ENCODE data around the gene PAK6.

PAK6 gene

GRCh38 chr15:40282147-40282868, 43.4 kb downstream of the PAK6 start:
- H3K4me1 ChIP-seq (ENCODE audit: insufficient read depth, low read length): peaks cover 33% of the 10 kb centered on the region
- no peaks in the 10 kb centered on the region for H3K36me3 ChIP-seq (ENCODE audit: insufficient read depth, low read length)
- peak overlapping the region; percentile 57; the same call in 1 of the 2 replicates for H3K9ac ChIP-seq (ENCODE audit: low read depth, low read length)
- H3K9me3 ChIP-seq (ENCODE audit: control insufficient read depth, insufficient read depth, low read length): no peaks in the 10 kb centered on the region

GRCh38 chr15:40282869-40283614, 44.2 kb downstream of the PAK6 start, which contains the start of gene ANKRD63:
Gene ANKRD63, minus strand, starts transcription at chr15:40283064. Its CDS starts 478 bp downstream, at chr15:40282586.
- peak within 1 kb of the TSS; percentile 57 for H3K9ac ChIP-seq (ENCODE audit: low read depth, low read length)
- H3K9me3 ChIP-seq (ENCODE audit: control insufficient read depth, insufficient read depth, low read length): no peaks in the 10 kb centered on the region
- no peaks in the 10 kb centered on the region for H3K36me3 ChIP-seq (ENCODE audit: insufficient read depth, low read length)
- H3K4me1 ChIP-seq (ENCODE audit: insufficient read depth, low read length): peaks cover 33% of the 10 kb centered on the region

- Histone ChIP-seq H3K9ac (ENCODE audit: low read depth, low read length) (peak overlapping the region; percentile 57), H3K4me1 (ENCODE audit: insufficient read depth, low read length) (peaks cover 32% of the 10 kb centered on the region), H3K36me3 (ENCODE audit: insufficient read depth, low read length) (no peaks in the 10 kb centered on the region), H3K9me3 (ENCODE audit: control insufficient read depth, insufficient read depth, low read length) (no peaks in the 10 kb centered on the region)
Observed at GRCh38 chr15:40283615-40284300, 44.9 kb downstream of the PAK6 start.

GRCh38 chr15:40285151-40285550, 46.3 kb downstream of the PAK6 start:
- H3K9ac ChIP-seq (ENCODE audit: low read depth, low read length): no peak overlapping the region
- no peaks in the 10 kb centered on the region for H3K36me3 ChIP-seq (ENCODE audit: insufficient read depth, low read length)
- peaks cover 32% of the 10 kb centered on the region for H3K4me1 ChIP-seq (ENCODE audit: insufficient read depth, low read length)
- no peaks in the 10 kb centered on the region for H3K9me3 ChIP-seq (ENCODE audit: control insufficient read depth, insufficient read depth, low read length)

- Histone ChIP-seq H3K9me3 (ENCODE audit: control insufficient read depth, insufficient read depth, low read length) (no peaks in the 10 kb centered on the region), H3K4me1 (ENCODE audit: insufficient read depth, low read length) (peaks cover 35% of the 10 kb centered on the region), H3K36me3 (ENCODE audit: insufficient read depth, low read length) (no peaks in the 10 kb centered on the region), H3K9ac (ENCODE audit: low read depth, low read length) (no peak overlapping the region)
Observed at GRCh38 chr15:40285554-40286011, 46.7 kb downstream of the PAK6 start.

- H3K9ac ChIP-seq (ENCODE audit: low read depth, low read length): no peak overlapping the region
- no peaks in the 10 kb centered on the region for H3K9me3 ChIP-seq (ENCODE audit: control insufficient read depth, insufficient read depth, low read length)
- H3K36me3 ChIP-seq (ENCODE audit: insufficient read depth, low read length): no peaks in the 10 kb centered on the region
- peaks cover 32% of the 10 kb centered on the region for H3K4me1 ChIP-seq (ENCODE audit: insufficient read depth, low read length)
Observed at GRCh38 chr15:40286061-40286532, 47.2 kb downstream of the PAK6 start.

GRCh38 chr15:40286794-40287193, 47.9 kb downstream of the PAK6 start:
- no peak overlapping the region for H3K9ac ChIP-seq (ENCODE audit: low read depth, low read length)

GRCh38 chr15:40287505-40287904, 48.6 kb downstream of the PAK6 start:
- Histone ChIP-seq H3K4me1 (ENCODE audit: insufficient read depth, low read length) (peaks cover 32% of the 10 kb centered on the region), H3K9ac (ENCODE audit: low read depth, low read length) (no peak overlapping the region), H3K9me3 (ENCODE audit: control insufficient read depth, insufficient read depth, low read length) (no peaks in the 10 kb centered on the region)

More at GRCh38 chr15:40286794-40287193, 47.9 kb downstream of the PAK6 start:
- peaks cover 32% of the 10 kb centered on the region for H3K4me1 ChIP-seq (ENCODE audit: insufficient read depth, low read length)
- no peaks in the 10 kb centered on the region for H3K36me3 ChIP-seq (ENCODE audit: insufficient read depth, low read length)
- no peaks in the 10 kb centered on the region for H3K9me3 ChIP-seq (ENCODE audit: control insufficient read depth, insufficient read depth, low read length)

GRCh38 chr15:40287968-40288367, 49.1 kb downstream of the PAK6 start:
- H3K9ac ChIP-seq (ENCODE audit: low read depth, low read length): no peak overlapping the region
- peaks cover 32% of the 10 kb centered on the region for H3K4me1 ChIP-seq (ENCODE audit: insufficient read depth, low read length)
- no peaks in the 10 kb centered on the region for H3K36me3 ChIP-seq (ENCODE audit: insufficient read depth, low read length)

More at GRCh38 chr15:40287505-40287904, 48.6 kb downstream of the PAK6 start:
- no peaks in the 10 kb centered on the region for H3K36me3 ChIP-seq (ENCODE audit: insufficient read depth, low read length)

GRCh38 chr15:40289140-40289775, 50.4 kb downstream of the PAK6 start:
- Histone ChIP-seq H3K36me3 (ENCODE audit: insufficient read depth, low read length) (no peaks in the 10 kb centered on the region), H3K4me1 (ENCODE audit: insufficient read depth, low read length) (peaks cover 32% of the 10 kb centered on the region), H3K9me3 (ENCODE audit: control insufficient read depth, insufficient read depth, low read length) (no peaks in the 10 kb centered on the region), H3K9ac (ENCODE audit: low read depth, low read length) (no peak overlapping the region)

More at GRCh38 chr15:40287968-40288367, 49.1 kb downstream of the PAK6 start:
- no peaks in the 10 kb centered on the region for H3K9me3 ChIP-seq (ENCODE audit: control insufficient read depth, insufficient read depth, low read length)

GRCh38 chr15:40290545-40290917, 51.7 kb downstream of the PAK6 start:
- no peaks in the 10 kb centered on the region for H3K9me3 ChIP-seq (ENCODE audit: control insufficient read depth, insufficient read depth, low read length)
- H3K4me1 ChIP-seq (ENCODE audit: insufficient read depth, low read length): peaks cover 24% of the 10 kb centered on the region
- H3K36me3 ChIP-seq (ENCODE audit: insufficient read depth, low read length): no peaks in the 10 kb centered on the region
- no peak overlapping the region for H3K9ac ChIP-seq (ENCODE audit: low read depth, low read length)

- Histone ChIP-seq H3K36me3 (ENCODE audit: insufficient read depth, low read length) (no peaks in the 10 kb centered on the region), H3K9me3 (ENCODE audit: control insufficient read depth, insufficient read depth, low read length) (no peaks in the 10 kb centered on the region), H3K4me1 (ENCODE audit: insufficient read depth, low read length) (peaks cover 19% of the 10 kb centered on the region), H3K9ac (ENCODE audit: low read depth, low read length) (peak overlapping the region; percentile 42; the same call in 1 of the 2 replicates)
Observed at GRCh38 chr15:40290918-40291574, 52.2 kb downstream of the PAK6 start.

GRCh38 chr15:40292246-40292645, 53.4 kb downstream of the PAK6 start:
- H3K4me1 ChIP-seq (ENCODE audit: insufficient read depth, low read length): peaks cover 9% of the 10 kb centered on the region; the same call in 1 of the 2 replicates

More at GRCh38 chr15:40292246-40292645, 53.4 kb downstream of the PAK6 start:
- H3K9ac ChIP-seq (ENCODE audit: low read depth, low read length): no peak overlapping the region
- no peaks in the 10 kb centered on the region for H3K36me3 ChIP-seq (ENCODE audit: insufficient read depth, low read length)
- H3K9me3 ChIP-seq (ENCODE audit: control insufficient read depth, insufficient read depth, low read length): no peaks in the 10 kb centered on the region
